DND-41 (cell line): ENCODE measurements around the gene PTPRZ1.

ENCODE experiments used
- ATAC-seq: fragments of 200-7000 bp; cut with Tn5 transposase; 3 replicates; pipeline ENCODE4 v1.9.1; 2021; ENCODE audit warnings: low read depth; ENCODE audit not compliant: insufficient read depth
- DNase-seq: peaks from one replicate; pipeline ENCODE4 v3.0.0-alpha.2; 2020
- H2AFZ ChIP-seq: 2 replicates; pipeline ENCODE4 v1.6.0; 2012; ENCODE audit warnings: low read depth, low read length
- H3K27ac ChIP-seq: 2 replicates; pipeline ENCODE4 v1.5.1; 2012; ENCODE audit warnings: low read length, inconsistent platforms
- H3K27me3 ChIP-seq: fragments of 200-600 bp; sonication (generic); 2 replicates; pipeline ENCODE4 v1.6.0; 2012; ENCODE audit warnings: low read length, mild to moderate bottlenecking, inconsistent platforms; ENCODE audit not compliant: insufficient read depth, poor library complexity
- H3K36me3 ChIP-seq: 2 replicates; pipeline ENCODE4 v1.5.1; 2012; ENCODE audit warnings: low read length, inconsistent platforms; ENCODE audit not compliant: insufficient read depth
- H3K4me1 ChIP-seq: 2 replicates; pipeline ENCODE4 v1.5.1; 2012; ENCODE audit warnings: mild to moderate bottlenecking, low read length; ENCODE audit not compliant: insufficient read depth
- H3K4me2 ChIP-seq: 2 replicates; pipeline ENCODE4 v1.6.0; 2012; ENCODE audit warnings: mild to moderate bottlenecking, moderate library complexity, low read length, inconsistent platforms; ENCODE audit not compliant: insufficient read depth
- H3K4me3 ChIP-seq, 2 experiments: fragments of 200-600 bp in 1 of 2; shearing (Covaris generic) in 1 of 2; 2 replicates each; pipeline ENCODE4 v1.5.1; 2012 to 2016; ENCODE audit warnings: inconsistent platforms in 2 of 2, low read length in 2 of 2, mild to moderate bottlenecking in 2 of 2, low read depth in 1 of 2, moderate library complexity in 1 of 2
- H3K79me2 ChIP-seq: 2 replicates; pipeline ENCODE4 v1.6.0; 2012; ENCODE audit warnings: low read length, inconsistent platforms; ENCODE audit not compliant: insufficient read depth
- H3K9ac ChIP-seq: 2 replicates; pipeline ENCODE4 v1.6.0; 2012; ENCODE audit warnings: low read depth, mild to moderate bottlenecking, inconsistent platforms, low read length, moderate library complexity
- H3K9me3 ChIP-seq: 2 replicates; pipeline ENCODE4 v1.5.1; 2012; ENCODE audit warnings: low read length, moderate library complexity, mild to moderate bottlenecking, inconsistent platforms; ENCODE audit not compliant: insufficient read depth, severe bottlenecking
- H4K20me1 ChIP-seq: 2 replicates; pipeline ENCODE4 v1.6.0; 2012; ENCODE audit warnings: low read length; ENCODE audit not compliant: insufficient read depth
- CTCF ChIP-seq: IDR thresholded peaks from 2 replicates; pipeline ENCODE4 v1.5.1; 2012; ENCODE audit warnings: borderline replicate concordance, low read length, moderate library complexity, mild to moderate bottlenecking; ENCODE audit not compliant: poor library complexity, severe bottlenecking; ENCODE audit errors: extremely low read depth
- EZH2 ChIP-seq: IDR thresholded peaks from 3 replicates; pipeline ENCODE4 v1.6.1; 2012; ENCODE audit warnings: borderline replicate concordance, low read depth, mild to moderate bottlenecking, moderate library complexity, low read length, inconsistent platforms; ENCODE audit not compliant: severe bottlenecking

PTPRZ1 gene

GRCh38 chr7:121872831-121873288 lies at the start of gene PTPRZ1:
Gene PTPRZ1, plus strand, starts transcription at chr7:121873161. Its CDS starts 339 bp downstream, at chr7:121873500.
- Histone ChIP-seq H3K27ac (no peak within 1 kb of the TSS), H3K4me3 (no peak within 1 kb of the TSS), H3K79me2 (no peaks in the 10 kb centered on the region), H4K20me1 (no peaks in the 10 kb centered on the region), H3K9me3 (no peaks in the 10 kb centered on the region), H3K4me2 (no peak within 1 kb of the TSS), H3K4me1 (no peaks in the 10 kb centered on the region), H2AFZ (no peak within 1 kb of the TSS), H3K27me3 (no peaks in the 10 kb centered on the region), H3K36me3 (no peaks in the 10 kb centered on the region), H3K9ac (no peak within 1 kb of the TSS)
- ATAC-seq (no peak), DNase-seq (no peak)
- no peak for TF ChIP-seq CTCF
- no peak for TF ChIP-seq EZH2

- Histone ChIP-seq H3K9ac (no peak overlapping the region), H3K36me3 (no peaks in the 10 kb centered on the region), H3K4me2 (no peak overlapping the region), H3K4me3 (no peak overlapping the region), H3K79me2 (no peaks in the 10 kb centered on the region), H3K27ac (no peak overlapping the region), H2AFZ (no peak overlapping the region), H3K4me1 (no peaks in the 10 kb centered on the region), H3K9me3 (no peaks in the 10 kb centered on the region), H4K20me1 (no peaks in the 10 kb centered on the region), H3K27me3 (no peaks in the 10 kb centered on the region)
- ATAC-seq (no peak), DNase-seq (no peak)
- TF ChIP-seq CTCF, result no peak
- TF ChIP-seq EZH2, result no peak
Measured at GRCh38 chr7:121824276-121824675, 48.7 kb upstream of the PTPRZ1 start.

GRCh38 chr7:121831351-121831750 lies 41.6 kb upstream of the PTPRZ1 start:
- no peak overlapping the region for H3K27ac ChIP-seq
- ATAC-seq (no peak), DNase-seq (no peak)
- no peak overlapping the region for H3K9ac ChIP-seq
- H3K4me3 ChIP-seq, result no peak overlapping the region
- no peak overlapping the region for H2AFZ ChIP-seq
- no peaks in the 10 kb centered on the region for H3K36me3 ChIP-seq
- no peaks in the 10 kb centered on the region for H4K20me1 ChIP-seq
- no peaks in the 10 kb centered on the region for H3K79me2 ChIP-seq
- no peaks in the 10 kb centered on the region for H3K9me3 ChIP-seq
- TF ChIP-seq EZH2 (no peak), CTCF (no peak)
- H3K27me3 ChIP-seq, result no peaks in the 10 kb centered on the region
- no peak overlapping the region for H3K4me2 ChIP-seq
- H3K4me1 ChIP-seq, result no peaks in the 10 kb centered on the region

GRCh38 chr7:121831801-121832200 lies 41.2 kb upstream of the PTPRZ1 start:
- Histone ChIP-seq H3K9me3 (no peaks in the 10 kb centered on the region), H2AFZ (no peak overlapping the region), H3K4me3 (no peak overlapping the region), H3K4me2 (no peak overlapping the region), H3K4me1 (no peaks in the 10 kb centered on the region), H3K27me3 (no peaks in the 10 kb centered on the region), H3K27ac (no peak overlapping the region), H3K36me3 (no peaks in the 10 kb centered on the region), H3K9ac (no peak overlapping the region), H3K79me2 (no peaks in the 10 kb centered on the region), H4K20me1 (no peaks in the 10 kb centered on the region)
- ATAC-seq (no peak), DNase-seq (no peak)
- TF ChIP-seq CTCF (no peak), EZH2 (no peak)
